NB4 (cell line): ENCODE results near the gene ZNF775.

ENCODE experiments used
- DNase-seq: peaks from one replicate; pipeline ENCODE4 v3.0.0; 2010; ENCODE audit warnings: low read depth
- H3K4me3 ChIP-seq: one replicate; pipeline ENCODE4 v1.5.1; 2011; ENCODE audit warnings: mild to moderate bottlenecking, low read depth, low read length, moderate library complexity
- MYC ChIP-seq: IDR thresholded peaks from 2 replicates; pipeline ENCODE4 v1.6.1; 2011; ENCODE audit warnings: low read depth, low read length
- POLR2A ChIP-seq: IDR thresholded peaks from 2 replicates; pipeline ENCODE4 v1.6.1; 2011; ENCODE audit warnings: mild to moderate bottlenecking; ENCODE audit not compliant: insufficient read length; ENCODE audit errors: extremely low read depth
- TF ChIP-seq, protein P1 (sequence below): IDR thresholded peaks from 2 replicates; pipeline ENCODE4 v1.6.1; 2011; ENCODE audit warnings: low read depth, low read length
- TF ChIP-seq, protein P2 (sequence below): IDR thresholded peaks from one replicate; pipeline ENCODE4 v1.5.1; 2012; ENCODE audit warnings: low read depth, low read length

ZNF775 gene

DNA sequence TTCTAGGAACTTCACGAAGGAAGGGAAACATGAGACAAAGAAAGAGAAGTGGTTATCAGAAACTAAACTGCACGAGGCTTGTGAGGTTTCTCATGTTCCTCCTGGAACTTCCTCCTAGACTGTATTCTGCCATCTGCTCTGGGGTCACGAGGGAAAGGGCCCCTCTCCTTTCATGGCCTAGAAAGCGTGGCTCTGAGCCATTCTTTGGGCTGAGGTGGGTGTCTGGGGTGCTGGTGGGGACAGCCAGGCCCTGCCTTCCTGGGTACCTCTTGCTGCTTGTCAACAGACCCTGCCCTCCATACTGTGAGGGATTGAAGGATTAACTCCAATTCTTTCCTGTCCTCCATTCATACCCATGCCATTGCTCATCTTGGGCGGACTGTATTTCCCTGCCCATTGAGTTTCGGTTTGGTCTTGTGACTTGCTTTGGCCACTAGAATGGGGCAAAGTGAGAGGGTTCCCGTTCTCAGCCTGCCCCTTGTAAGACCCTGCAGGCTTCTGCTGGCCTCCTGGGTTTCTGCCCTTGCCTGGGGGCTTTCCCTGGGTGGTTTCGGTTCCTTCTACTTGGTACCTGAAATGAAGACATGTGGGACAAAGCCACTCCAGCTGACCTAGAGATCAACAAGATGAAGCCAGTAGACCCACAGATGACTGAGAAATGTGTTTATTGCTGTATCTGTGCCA is 56.4 kb downstream of the ZNF775 start:
- DNase-seq: peak; percentile 74
- TF ChIP-seq, protein P1, sequence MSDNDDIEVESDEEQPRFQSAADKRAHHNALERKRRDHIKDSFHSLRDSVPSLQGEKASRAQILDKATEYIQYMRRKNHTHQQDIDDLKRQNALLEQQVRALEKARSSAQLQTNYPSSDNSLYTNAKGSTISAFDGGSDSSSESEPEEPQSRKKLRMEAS: peak; percentile 93
- TF ChIP-seq MYC (peak; percentile 71), POLR2A (no peak)
- TF ChIP-seq, protein P2, sequence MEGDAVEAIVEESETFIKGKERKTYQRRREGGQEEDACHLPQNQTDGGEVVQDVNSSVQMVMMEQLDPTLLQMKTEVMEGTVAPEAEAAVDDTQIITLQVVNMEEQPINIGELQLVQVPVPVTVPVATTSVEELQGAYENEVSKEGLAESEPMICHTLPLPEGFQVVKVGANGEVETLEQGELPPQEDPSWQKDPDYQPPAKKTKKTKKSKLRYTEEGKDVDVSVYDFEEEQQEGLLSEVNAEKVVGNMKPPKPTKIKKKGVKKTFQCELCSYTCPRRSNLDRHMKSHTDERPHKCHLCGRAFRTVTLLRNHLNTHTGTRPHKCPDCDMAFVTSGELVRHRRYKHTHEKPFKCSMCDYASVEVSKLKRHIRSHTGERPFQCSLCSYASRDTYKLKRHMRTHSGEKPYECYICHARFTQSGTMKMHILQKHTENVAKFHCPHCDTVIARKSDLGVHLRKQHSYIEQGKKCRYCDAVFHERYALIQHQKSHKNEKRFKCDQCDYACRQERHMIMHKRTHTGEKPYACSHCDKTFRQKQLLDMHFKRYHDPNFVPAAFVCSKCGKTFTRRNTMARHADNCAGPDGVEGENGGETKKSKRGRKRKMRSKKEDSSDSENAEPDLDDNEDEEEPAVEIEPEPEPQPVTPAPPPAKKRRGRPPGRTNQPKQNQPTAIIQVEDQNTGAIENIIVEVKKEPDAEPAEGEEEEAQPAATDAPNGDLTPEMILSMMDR: no peak
- no peak overlapping the region for H3K4me3 ChIP-seq

GRCh38 chr7:150439967-150440366 is 60.8 kb downstream of the ZNF775 start:
- no peak overlapping the region for H3K4me3 ChIP-seq

GRCh38 chr7:150441524-150441923 is 62.4 kb downstream of the ZNF775 start:
- no peak overlapping the region for H3K4me3 ChIP-seq
- TF ChIP-seq, protein P2: no peak
- TF ChIP-seq MYC (no peak), POLR2A (no peak)
- TF ChIP-seq, protein P1: no peak
- no peak for DNase-seq

More at GRCh38 chr7:150439967-150440366, 60.8 kb downstream of the ZNF775 start:
- TF ChIP-seq MYC: no peak
- TF ChIP-seq, protein P1: no peak
- TF ChIP-seq POLR2A: no peak
- TF ChIP-seq, protein P2: no peak
- DNase-seq: no peak

GRCh38 chr7:150442811-150443210 is 63.7 kb downstream of the ZNF775 start:
- no peak for DNase-seq
- H3K4me3 ChIP-seq: no peak overlapping the region
- TF ChIP-seq, protein P2: no peak
- TF ChIP-seq POLR2A (no peak), MYC (no peak)
- TF ChIP-seq, protein P1: no peak

DNA sequence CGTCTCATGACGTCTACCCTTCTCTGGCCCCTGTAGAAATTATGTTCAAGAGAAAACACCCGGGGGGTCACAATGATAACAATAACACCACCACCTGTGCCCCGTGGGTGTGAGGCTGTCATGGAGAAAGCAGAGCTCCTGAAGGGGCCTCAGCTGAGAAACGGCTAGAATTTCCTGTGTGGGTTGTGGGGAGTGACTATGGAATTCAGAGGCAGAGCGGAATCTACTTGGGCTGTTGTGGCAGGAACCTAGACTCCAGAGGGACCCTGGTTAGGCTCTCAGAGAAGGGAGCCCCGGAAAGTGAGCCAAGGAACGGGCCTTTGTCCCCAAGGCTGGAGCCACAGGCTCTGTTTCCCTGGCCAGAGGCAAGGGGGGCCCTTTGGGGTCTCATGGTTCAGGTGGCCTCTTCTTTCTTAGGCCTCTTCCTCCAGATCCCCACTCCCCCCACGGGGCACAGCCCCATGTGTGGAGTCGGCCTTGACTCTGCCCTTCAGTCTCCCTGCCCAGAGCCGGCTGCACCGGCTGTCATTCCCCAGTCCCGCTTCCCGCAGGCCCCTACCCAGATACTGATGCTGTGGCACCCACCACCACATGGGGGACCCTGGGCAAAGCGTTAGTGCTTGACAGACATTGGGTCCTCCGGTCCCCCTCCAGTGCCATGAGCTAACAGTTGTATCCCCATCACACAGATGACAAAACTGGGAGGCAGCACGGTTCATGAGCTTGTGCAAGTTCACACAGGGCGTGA is 64.8 kb downstream of the ZNF775 start:
- no peak for DNase-seq
- H3K4me3 ChIP-seq: no peak overlapping the region
- TF ChIP-seq POLR2A: no peak
- no peak for TF ChIP-seq MYC
- TF ChIP-seq, protein P2: no peak
- TF ChIP-seq, protein P1: no peak
